GM21526 (cell line): ENCODE data around the gene EIF3D.
A peak's percentile ranks its signal among the peaks of the same experiment; 100 is the strongest.

Experiments
- ATAC-seq: cut with Tn5 transposase; IDR thresholded peaks from one replicate; pipeline ENCODE4 v1.9.1; 2021; ENCODE audit warnings: moderate library complexity; ENCODE audit not compliant: unreplicated experiment, low FRiP score

Gene EIF3D

GRCh38 chr22:36528795-36529751 is at the start of gene EIF3D:
TSS of gene EIF3D (minus strand) at chr22:36529166. CDS start at chr22:36526121, 3,045 bp downstream.
- peak; percentile 88 for ATAC-seq

GRCh38 chr22:36578619-36579018 is 49.7 kb upstream of the EIF3D start:
- ATAC-seq, result no peak

- ATAC-seq, result no peak
Measured at GRCh38 chr22:36577019-36577418, 48.1 kb upstream of the EIF3D start.

GRCh38 chr22:36574728-36575127 is 45.8 kb upstream of the EIF3D start:
- no peak for ATAC-seq

GRCh38 chr22:36573815-36574363 is 44.9 kb upstream of the EIF3D start:
- ATAC-seq, result no peak

GRCh38 chr22:36571991-36572390 is 43.0 kb upstream of the EIF3D start:
- no peak for ATAC-seq

GRCh38 chr22:36569999-36570398 is 41.0 kb upstream of the EIF3D start:
- no peak for ATAC-seq

GRCh38 chr22:36568846-36569245 is 39.9 kb upstream of the EIF3D start:
- ATAC-seq, result no peak

GRCh38 chr22:36566720-36567119 is 37.8 kb upstream of the EIF3D start:
- no peak for ATAC-seq

GRCh38 chr22:36565686-36566085 is 36.7 kb upstream of the EIF3D start:
- ATAC-seq, result no peak

- no peak for ATAC-seq
Measured at GRCh38 chr22:36565159-36565507, 36.2 kb upstream of the EIF3D start.

- no peak for ATAC-seq
Measured at GRCh38 chr22:36564422-36565158, 35.6 kb upstream of the EIF3D start.

- no peak for ATAC-seq
Measured at GRCh38 chr22:36563898-36564297, 34.9 kb upstream of the EIF3D start.

GRCh38 chr22:36563444-36563843 is 34.5 kb upstream of the EIF3D start:
- no peak for ATAC-seq

- ATAC-seq, result no peak
Measured at GRCh38 chr22:36563001-36563400, 34.0 kb upstream of the EIF3D start.

- ATAC-seq, result no peak
Measured at GRCh38 chr22:36562261-36562835, 33.4 kb upstream of the EIF3D start.

- ATAC-seq, result no peak
Measured at GRCh38 chr22:36561291-36561811, 32.4 kb upstream of the EIF3D start.

- ATAC-seq, result no peak
Measured at GRCh38 chr22:36560001-36560400, 31.0 kb upstream of the EIF3D start.

- no peak for ATAC-seq
Measured at GRCh38 chr22:36554098-36554497, 25.1 kb upstream of the EIF3D start.

- no peak for ATAC-seq
Measured at GRCh38 chr22:36552289-36552688, 23.3 kb upstream of the EIF3D start.
